Tibial nerve (tissue), 4 donors: Measurements from ENCODE around the gene NBPF11.
"Not testable (repeated sequence)": the region's sequence is repeated elsewhere in the genome, so short reads cannot be mapped to it uniquely, and the experiment has no call there.

Source experiments
- CTCF ChIP-seq, 5 experiments: fragments of 200-600 bp in 3 of 5; fragments of 450-650 bp in 2 of 5; sonication (generic) in 3 of 5; IDR thresholded peaks; one replicate each; pipeline ENCODE4 v1.5.1; 2016 to 2019; ENCODE audit warnings: antibody characterized with exemption in 5 of 5, mild to moderate bottlenecking in 3 of 5, moderate library complexity in 2 of 5
- EP300 ChIP-seq, 2 donors: sonication (generic); formaldehyde crosslinking; IDR thresholded peaks; one replicate each; pipeline ENCODE4 v1.6.1; 2017; ENCODE audit warnings: antibody characterized with exemption in 2 of 2, mild to moderate bottlenecking in 1 of 2
- POLR2A ChIP-seq, 2 donors: fragments of 450-650 bp; IDR thresholded peaks; one replicate each; pipeline ENCODE4 v1.6.1; 2017; ENCODE audit warnings: antibody characterized with exemption in 2 of 2, mild to moderate bottlenecking in 2 of 2, moderate library complexity in 2 of 2

- TF ChIP-seq CTCF, EP300, POLR2A (IDR thresholded peaks at IDR 0.05): not testable (repeated sequence)
These were observed 31.7 kb downstream of the NBPF11 start for GRCh38 chr1:148120395-148120794.
